IPS DF 4.7 (cell line): ENCODE results near the gene SHROOM3.
"Not testable (repeated sequence)": the region's sequence is repeated elsewhere in the genome, so short reads cannot be mapped to it uniquely, and the experiment has no call there.

Experiments used
- DNase-seq: peaks from one replicate; pipeline ENCODE4 v3.0.0-alpha.2; 2013; ENCODE audit warnings: low spot score; ENCODE audit errors: extremely low read depth

SHROOM3 gene

GRCh38 chr4:76590798-76591281 lies 155.8 kb downstream of the SHROOM3 start:
- DNase-seq, result no peak

DNA sequence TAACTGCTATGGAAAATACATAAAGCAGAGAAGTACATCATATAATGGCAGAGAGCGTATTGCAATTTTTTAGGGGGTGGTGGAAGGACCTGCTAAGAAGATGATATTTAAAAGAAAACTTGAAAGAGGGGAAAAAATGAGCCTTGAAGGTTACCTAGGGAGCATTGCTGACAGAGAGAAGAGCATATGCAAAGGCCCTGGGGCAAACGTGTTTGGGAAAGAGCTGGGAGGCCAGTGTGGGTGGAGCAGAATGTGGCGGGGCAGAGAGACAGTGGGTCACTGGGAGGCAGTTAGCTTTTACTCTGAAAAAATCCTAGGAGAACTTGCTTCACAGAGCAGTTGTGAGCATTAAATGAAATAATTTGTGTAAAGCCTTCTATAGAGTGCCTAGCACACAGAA lies 157.0 kb downstream of the SHROOM3 start:
- no peak for DNase-seq

DNA sequence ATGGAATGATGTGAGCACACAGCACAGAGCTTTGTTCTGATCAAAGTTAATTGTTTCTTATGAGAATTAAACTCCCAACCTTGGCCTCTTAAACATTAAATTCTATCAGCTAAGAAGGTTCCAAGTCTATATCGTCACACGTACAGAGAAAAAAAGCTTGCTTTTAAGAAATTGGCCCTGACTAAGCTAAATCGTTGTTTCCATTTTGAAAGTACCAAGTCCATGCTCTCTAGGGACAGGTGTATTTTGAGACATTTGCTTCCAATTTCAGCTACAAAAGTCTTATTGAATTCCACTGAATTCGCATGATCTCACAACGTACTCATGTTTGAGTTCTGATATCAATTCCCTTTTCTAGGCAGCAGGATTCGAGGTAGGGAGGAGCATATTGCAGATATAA lies 157.4 kb downstream of the SHROOM3 start:
- no peak for DNase-seq

DNA sequence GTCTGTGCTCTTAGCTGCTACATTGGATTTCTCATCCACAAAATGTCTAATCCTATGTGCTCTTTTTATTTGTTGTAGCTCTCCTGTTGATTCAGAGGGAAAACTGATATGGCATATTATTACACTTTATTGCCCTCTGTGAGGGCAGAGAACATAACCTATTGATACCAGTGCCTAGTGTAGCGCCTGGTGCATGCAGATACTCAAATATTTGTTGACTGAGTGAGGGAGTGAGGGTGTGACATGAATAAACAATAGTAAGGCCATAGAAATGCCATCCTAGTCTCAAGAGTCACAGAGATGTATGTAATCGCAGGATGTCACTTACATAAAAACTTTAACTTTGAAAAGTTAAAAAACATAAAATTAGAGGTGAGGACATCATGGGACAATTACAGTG lies 159.1 kb downstream of the SHROOM3 start:
- no peak for DNase-seq

DNA sequence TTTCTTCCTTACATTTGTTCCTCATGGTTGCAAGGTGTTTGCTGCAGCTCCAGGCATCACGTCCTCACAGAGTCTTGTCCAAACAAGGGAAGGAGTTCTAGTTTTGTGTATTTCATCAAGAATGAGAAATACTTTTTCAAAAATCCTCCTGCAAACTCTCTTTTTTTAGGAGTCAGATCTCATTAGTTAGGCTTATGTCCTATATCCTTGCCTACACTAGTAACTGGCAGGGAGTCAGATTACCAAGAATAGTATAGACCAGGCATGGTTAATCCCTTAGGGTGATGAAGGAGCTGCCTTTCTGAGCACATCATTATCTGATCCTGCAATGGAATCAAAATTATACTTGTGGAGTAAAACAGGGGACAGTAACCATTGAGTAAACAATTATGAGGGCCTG lies 160.4 kb downstream of the SHROOM3 start:
- no peak for DNase-seq

DNA sequence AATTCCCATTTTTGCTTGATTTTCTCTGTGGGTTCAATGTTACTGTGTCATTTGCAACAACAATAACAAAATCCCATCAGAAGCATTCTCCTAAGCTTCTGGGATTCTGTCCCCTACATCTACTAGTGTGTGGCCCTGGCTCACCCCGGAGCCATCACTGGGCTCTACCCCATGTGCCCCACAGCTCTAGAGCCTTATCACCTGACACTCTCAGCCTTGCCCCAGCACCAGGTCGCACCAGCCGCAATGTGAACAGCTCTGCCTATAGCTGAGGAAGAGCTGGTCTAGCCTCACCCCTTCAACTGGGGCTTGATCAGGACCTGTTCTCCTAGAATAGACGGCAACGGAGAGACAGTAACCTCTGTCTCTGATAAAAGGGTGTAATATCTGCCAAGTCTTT lies 161.7 kb downstream of the SHROOM3 start:
- no peak for DNase-seq

DNA sequence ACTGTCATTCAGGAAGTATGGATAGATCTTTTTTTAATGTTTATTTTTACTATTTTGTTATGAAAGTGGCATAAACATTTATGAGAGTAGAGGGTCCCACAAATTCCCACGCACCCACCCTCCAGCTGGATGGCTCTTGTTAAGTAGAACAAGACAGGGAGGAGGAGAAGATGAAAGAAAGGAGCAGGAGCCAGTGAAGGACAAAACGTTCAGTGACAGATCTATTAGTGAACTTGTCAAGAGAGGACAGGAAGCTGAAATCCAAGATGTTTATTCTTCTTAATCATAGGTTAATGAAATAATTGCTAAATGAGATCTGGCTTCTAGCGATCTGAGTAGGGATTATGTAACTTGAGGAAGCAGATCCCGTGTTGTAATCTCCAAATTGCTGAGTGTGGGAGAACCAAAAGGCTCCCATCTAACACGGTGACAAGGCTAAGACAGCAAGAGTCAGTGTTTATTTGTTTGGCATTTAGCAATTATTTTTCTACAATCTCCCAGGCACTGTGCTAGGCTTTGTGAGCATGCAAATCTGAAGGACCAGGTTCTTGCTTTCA lies 162.5 kb downstream of the SHROOM3 start:
- no peak for DNase-seq

DNA sequence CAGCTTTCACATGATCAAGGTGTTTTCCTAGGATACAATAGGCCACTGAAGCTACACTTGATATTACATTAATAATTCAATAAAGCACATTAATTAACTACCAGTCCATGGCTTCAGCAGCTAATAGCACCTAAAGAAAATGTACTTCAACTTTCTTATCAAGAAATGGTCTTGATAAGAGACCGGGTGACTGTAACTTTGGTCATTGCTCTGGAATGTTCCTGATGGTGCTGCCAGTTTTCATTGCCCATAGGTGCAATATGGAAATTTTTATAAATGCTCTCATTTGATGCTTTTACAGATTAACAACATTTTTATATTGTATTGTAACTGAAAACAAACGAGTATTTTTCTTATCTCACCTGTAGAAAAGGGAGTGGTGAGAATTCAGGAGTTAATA lies 165.4 kb downstream of the SHROOM3 start:
- no peak for DNase-seq

- DNase-seq, result no peak
Measured at GRCh38 chr4:76601791-76602190, 166.8 kb downstream of the SHROOM3 start.

DNA sequence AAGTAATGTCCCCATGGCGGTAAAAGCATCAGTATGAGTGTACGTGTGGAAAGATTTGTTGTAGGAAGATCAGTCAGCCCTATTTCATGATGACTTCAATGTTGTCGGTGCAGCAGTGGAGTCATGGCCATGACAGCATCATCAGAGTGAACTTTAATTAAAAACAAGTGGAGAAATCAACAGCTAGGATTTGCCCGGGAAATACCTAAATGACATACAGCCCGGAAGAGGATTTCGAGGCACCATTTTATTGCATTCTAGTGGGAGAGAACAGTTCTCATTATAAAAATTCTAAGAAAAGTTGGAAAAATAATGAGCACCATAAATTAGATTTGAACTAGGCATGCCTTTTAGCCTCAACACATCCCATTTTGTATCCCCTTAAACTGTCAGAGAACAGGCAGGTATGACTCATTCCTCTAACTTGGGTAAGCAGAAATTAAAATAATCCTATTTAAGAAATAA lies 170.1 kb downstream of the SHROOM3 start:
- DNase-seq, result no peak

DNA sequence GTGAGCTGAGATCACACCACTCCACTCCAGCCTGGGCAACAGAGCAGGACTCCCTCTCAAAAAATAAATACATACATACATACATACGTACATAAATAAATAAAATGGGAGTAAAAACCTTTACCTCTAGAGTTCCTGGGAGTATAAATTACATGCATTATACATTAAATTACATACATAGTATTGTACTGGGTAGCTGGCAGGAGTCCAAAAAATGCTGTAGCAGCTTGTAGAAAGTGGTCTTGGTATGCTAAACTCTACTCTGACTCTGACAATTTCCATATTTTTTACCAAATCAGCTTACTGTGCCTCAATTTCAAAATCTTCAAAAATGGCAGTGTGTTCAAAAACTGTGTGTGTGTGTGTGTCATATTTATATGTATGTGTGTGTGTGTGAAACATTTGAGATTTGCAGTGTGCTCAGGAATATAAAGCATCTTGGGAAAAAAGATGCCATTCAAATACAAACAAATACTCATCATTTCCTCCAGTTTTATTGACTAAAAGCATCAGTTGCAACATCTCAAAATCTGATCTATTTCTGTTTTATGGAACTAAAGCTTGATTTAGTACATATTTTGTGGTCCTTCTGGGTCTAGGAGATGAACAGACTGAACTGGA lies 171.7 kb downstream of the SHROOM3 start:
- DNase-seq, result no peak

- no peak for DNase-seq
Measured at GRCh38 chr4:76607266-76607799, 172.3 kb downstream of the SHROOM3 start.

DNA sequence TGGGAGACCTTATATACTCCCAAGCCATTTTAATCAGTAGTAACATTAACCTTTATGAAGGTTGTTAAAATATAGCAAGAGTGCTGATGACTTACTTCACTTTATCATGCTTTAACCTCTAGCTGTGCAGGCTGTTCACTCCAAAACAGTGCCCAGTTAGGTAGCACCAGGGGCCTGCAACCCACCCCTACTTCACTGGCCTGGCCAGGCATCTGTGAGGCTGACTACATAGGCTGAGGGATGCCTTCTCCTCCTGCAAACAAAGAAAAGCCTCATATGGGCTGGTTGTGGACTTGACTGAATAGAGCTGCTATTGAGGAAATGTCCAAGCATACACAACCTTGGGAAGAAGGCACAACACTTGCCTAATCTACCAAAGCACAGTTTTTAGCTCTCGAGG lies 172.8 kb downstream of the SHROOM3 start:
- no peak for DNase-seq

DNA sequence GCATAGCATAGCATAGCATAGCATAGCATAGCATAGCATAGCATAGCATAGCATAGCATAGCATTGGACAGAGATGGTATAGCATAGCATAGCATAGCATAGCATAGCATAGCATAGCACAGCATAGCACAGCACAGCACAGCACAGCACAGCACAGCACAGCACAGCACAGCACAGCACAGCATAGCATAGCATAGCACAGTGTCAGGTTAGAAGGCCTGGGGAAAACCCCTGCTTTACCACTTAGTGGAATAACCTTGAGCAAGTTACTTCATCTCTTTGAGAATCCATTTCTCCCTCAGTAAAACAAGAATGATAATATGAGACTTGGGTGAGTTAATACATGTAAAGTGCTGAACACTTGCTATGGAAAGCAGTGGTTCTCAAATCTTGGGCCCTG lies 173.5 kb downstream of the SHROOM3 start:
- not testable (repeated sequence) for DNase-seq

DNA sequence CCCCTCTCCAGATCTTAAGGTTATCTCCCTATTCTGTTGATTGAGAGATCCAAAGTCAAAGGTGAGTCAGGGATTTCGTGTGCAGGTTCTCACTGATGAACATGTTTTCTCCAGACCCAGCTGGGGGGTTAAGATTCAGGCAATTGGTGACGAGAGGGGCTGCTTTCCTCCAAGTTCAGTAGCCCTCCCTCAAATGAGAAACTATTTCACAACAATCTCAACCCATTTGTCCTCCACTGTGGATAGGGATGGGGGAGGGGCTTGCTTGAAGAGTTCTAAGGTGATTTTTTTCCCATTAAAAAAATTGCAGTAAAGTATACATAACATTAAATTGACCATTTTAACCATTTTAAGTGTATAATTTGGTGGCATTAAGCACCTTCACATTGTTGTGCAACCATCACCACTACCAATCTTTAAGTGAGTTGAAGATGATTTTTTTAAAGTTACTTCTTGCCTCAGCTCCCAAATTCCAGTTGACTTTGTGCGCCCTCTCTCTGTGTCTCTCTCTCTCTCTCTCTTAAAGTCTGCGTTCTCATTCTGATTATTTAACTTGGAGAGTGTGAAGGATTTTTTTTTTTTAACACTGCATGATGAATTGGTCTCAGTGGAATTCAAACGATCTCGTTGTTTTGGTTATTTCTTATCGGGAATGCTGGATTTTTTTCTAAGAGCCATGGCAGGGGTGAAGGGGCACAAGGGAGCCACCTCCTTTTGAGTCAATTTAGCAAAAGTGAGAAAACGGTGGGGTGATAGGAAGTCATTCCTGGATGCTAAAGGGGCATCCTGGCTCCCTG lies 175.9 kb downstream of the SHROOM3 start:
- DNase-seq, result no peak

- no peak for DNase-seq
Measured at GRCh38 chr4:76611616-76612207, 176.7 kb downstream of the SHROOM3 start.

DNA sequence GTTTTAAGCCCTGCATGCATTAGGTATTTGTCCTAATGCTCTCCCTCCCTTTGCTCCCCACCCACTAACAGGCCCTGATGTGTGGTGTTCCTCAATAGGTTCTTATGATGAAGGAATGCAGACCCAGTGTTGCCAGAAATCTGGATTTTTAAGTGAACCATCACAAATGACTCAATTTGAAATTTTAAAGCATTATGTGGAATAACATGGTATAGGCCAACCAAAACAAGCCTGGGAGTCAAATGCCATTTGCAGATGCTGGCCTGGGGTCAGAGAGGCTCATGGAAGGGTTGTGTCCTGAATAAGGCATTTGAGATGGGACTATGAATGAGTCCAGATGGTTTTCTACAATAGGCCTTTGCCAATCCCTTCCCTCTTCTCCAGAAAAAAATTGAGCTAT lies 179.6 kb downstream of the SHROOM3 start:
- DNase-seq, result no peak

DNA sequence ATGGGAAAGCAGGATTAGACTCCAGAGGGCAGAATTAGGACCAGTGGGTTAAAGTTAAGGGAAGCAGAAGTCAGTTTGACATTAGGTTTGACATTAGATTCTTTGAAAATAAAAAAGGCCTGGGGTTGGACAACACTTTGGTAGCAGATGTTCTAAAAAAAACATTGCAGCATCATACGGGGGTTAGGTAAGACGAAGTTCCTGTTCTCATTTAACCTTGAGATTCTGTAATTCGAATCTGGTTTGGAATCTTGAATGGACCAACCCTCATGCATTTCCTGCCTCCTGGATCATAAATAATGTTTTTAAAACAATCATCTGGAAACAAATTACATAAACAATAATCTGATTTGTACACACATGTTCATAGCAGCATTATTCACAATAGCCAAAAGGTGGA lies 181.0 kb downstream of the SHROOM3 start:
- DNase-seq, result no peak

GRCh38 chr4:76616526-76616925 lies 181.5 kb downstream of the SHROOM3 start:
- DNase-seq, result no peak

DNA sequence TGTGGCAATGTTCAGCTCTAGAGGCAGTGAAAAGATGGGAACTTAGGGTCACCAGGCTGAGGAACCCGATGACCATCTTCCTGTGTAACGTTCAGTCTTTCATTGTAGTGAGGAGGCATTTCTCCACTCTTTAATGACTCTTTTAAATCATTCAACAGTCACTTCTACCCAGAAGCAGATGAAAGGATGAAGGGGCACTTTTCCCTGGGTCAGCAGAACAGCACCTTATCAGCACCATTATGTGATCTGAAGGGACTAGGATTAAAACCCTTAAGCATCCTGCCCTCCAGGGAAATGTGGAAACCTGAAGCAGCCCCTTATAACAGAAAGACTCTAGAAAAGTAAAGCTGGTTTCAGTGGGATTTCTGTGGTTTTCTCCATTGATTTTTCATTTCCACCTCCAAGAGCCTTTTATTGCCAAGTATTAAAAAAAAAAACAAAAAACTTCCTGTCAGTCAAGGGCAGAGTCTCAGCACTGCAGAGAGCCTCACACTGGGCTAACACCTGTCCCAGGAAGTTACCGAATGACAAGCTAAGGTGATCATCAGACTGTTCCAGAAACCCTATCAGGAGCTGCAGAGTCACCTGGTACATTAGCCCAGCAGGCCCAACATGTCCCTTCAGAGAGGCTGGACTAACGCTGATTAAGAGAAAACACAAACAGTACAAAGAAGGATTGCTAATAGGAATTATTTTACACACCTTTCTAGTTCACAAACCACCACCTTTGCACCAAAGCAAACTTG lies 185.9 kb downstream of the SHROOM3 start:
- no peak for DNase-seq

DNA sequence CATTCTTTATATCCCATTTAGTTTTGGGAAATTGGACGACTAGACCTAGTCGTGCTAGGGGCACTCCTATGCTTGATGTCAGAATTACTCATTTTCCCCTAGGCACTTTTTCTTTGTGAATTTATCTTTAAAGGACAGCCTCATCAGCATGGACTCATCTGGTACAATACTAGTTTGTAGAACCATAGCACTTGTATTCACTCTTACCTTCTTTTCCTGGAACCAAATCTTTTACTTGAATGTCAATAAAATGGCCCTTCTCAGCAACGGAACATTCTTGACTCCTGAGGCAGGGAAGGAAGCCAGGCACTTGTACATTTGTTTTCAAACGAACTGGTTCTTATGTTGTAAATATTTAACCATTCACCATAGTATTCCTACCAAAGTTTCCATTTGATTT lies 187.1 kb downstream of the SHROOM3 start:
- no peak for DNase-seq
